HG02970 (cell line): Measurements from ENCODE around the gene SLC5A1.
"Not testable (repeated sequence)": the region's sequence is repeated elsewhere in the genome, so short reads cannot be mapped to it uniquely, and the experiment has no call there.

ENCODE experiments used
- ATAC-seq: cut with Tn5 transposase; IDR thresholded peaks from one replicate; pipeline ENCODE4 v1.9.1; 2021; ENCODE audit warnings: mild to moderate bottlenecking, moderate library complexity, moderate number of reproducible peaks; ENCODE audit not compliant: unreplicated experiment, low FRiP score

The SLC5A1 gene

GRCh38 chr22:32083000-32083399 lies 39.9 kb downstream of the SLC5A1 start:
- no peak for ATAC-seq

GRCh38 chr22:32083814-32084213 lies 40.8 kb downstream of the SLC5A1 start:
- ATAC-seq: no peak

- ATAC-seq: no peak
These were observed 45.0 kb downstream of the SLC5A1 start for GRCh38 chr22:32088084-32088483.

- no peak for ATAC-seq
These were observed 54.0 kb downstream of the SLC5A1 start for GRCh38 chr22:32097018-32097417.

- ATAC-seq: no peak
These were observed 54.9 kb downstream of the SLC5A1 start for GRCh38 chr22:32097881-32098499.

GRCh38 chr22:32100711-32101110 lies 57.6 kb downstream of the SLC5A1 start:
- ATAC-seq: no peak

GRCh38 chr22:32103658-32104315 lies 60.7 kb downstream of the SLC5A1 start:
- no peak for ATAC-seq

GRCh38 chr22:32106930-32107329 lies 63.9 kb downstream of the SLC5A1 start:
- ATAC-seq: no peak

- no peak for ATAC-seq
These were observed 69.3 kb downstream of the SLC5A1 start for GRCh38 chr22:32112380-32112779.

GRCh38 chr22:32119568-32120235 lies 76.6 kb downstream of the SLC5A1 start:
- ATAC-seq: no peak

GRCh38 chr22:32120603-32121002 lies 77.5 kb downstream of the SLC5A1 start:
- ATAC-seq: no peak

- ATAC-seq: no peak
These were observed 79.8 kb downstream of the SLC5A1 start for GRCh38 chr22:32122899-32123298.

- no peak for ATAC-seq
These were observed 80.6 kb downstream of the SLC5A1 start for GRCh38 chr22:32123657-32124056.

- ATAC-seq: no peak
These were observed 84.8 kb downstream of the SLC5A1 start for GRCh38 chr22:32127904-32128303.

GRCh38 chr22:32130464-32130863 lies 87.4 kb downstream of the SLC5A1 start:
- ATAC-seq: no peak

- ATAC-seq: no peak
These were observed 89.1 kb downstream of the SLC5A1 start for GRCh38 chr22:32132126-32132525.

GRCh38 chr22:32132783-32133182 lies 89.7 kb downstream of the SLC5A1 start:
- no peak for ATAC-seq

GRCh38 chr22:32134796-32135195 lies 91.7 kb downstream of the SLC5A1 start:
- not testable (repeated sequence) for ATAC-seq

- not testable (repeated sequence) for ATAC-seq
These were observed 92.9 kb downstream of the SLC5A1 start for GRCh38 chr22:32135958-32136357.

- ATAC-seq: not testable (repeated sequence)
These were observed 93.8 kb downstream of the SLC5A1 start for GRCh38 chr22:32136881-32137280.

- not testable (repeated sequence) for ATAC-seq
These were observed 94.8 kb downstream of the SLC5A1 start for GRCh38 chr22:32137731-32138324.
